GOT3 (cell line): Measurements from ENCODE around the gene FDCSP.
"Not testable (repeated sequence)": the region's sequence is repeated elsewhere in the genome, so short reads cannot be mapped to it uniquely, and the experiment has no call there.

Source experiments
- DNase-seq: peaks from one replicate; lab custom pipeline; 2025; ENCODE audit warnings: mixed read lengths; lab: John Stamatoyannopoulos, UW

Gene FDCSP

GRCh38 chr4:70239131-70239883 is 13.4 kb downstream of the FDCSP start:
- no peak for DNase-seq

- no peak for DNase-seq
Measured at GRCh38 chr4:70239884-70240591, 14.1 kb downstream of the FDCSP start.

GRCh38 chr4:70242297-70242696 is 16.4 kb downstream of the FDCSP start, which contains the start of gene CSN3:
CSN3 (plus strand) TSS chr4:70242597; CDS start chr4:70244820, 2,223 bp downstream.
- not testable (repeated sequence) for DNase-seq

- no peak for DNase-seq
Measured at GRCh38 chr4:70243091-70243490, 17.2 kb downstream of the FDCSP start.

- DNase-seq: no peak
Measured at GRCh38 chr4:70251250-70251944, 25.5 kb downstream of the FDCSP start.

- no peak for DNase-seq
Measured at GRCh38 chr4:70251945-70252277, 26.0 kb downstream of the FDCSP start.

GRCh38 chr4:70269674-70270073 is 43.8 kb downstream of the FDCSP start:
- DNase-seq: no peak

- no peak for DNase-seq
Measured at GRCh38 chr4:70277121-70277520, 51.2 kb downstream of the FDCSP start.

GRCh38 chr4:70280567-70280966 is 54.6 kb downstream of the FDCSP start:
- DNase-seq: no peak
